ENCODE results near the gene FOXP2. TPM values are rescaled to one million over a fixed set of nuclear protein-coding genes. Genes with fewer than 3 reads are reported as not detected.

FOXP2 gene
- total RNA-seq, 6 experiments from 2014 or later = 0.02 to 0.41 (median 0.20) TPM

DNA sequence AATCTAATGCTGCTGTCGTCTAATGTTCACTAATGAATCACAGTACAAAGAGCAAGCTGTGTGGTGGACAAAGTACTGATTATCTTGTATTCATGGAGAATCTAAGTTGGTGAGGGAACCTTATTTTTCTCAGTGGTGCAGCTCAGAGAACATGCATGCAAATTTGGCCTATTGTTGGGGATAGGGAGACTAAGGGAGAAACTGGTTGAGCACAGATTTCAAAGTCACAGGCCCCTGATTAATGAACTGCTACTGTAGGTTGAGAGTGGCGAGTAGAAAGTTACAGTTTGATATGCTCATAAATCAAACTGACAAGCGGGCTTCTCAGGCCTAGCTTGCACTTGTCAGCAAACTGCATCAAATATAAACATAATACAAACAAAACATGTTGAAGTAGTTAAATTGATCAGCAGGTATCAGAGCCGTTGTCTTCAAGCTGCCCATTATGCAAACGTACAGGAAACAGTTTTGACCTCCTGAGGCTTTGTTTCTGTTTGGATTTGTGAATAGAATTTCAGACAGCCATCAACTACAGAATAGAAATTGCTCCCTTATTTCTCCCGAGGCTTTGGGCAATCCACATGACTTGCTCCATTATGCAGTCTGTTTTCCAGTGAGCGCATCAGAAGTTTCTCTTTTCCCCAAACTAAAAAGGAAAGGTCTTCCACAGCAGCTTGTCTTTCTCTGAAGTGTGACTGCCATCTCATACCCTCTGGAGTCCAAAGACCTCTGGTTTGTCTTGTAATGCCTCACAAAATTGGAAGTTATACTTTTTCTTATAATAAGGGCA lies 215.8 kb downstream of the FOXP2 start:
- H3K9me3 Mint-ChIP-seq = no peaks in the 10 kb centered on the region
- TF ChIP-seq, protein P1, sequence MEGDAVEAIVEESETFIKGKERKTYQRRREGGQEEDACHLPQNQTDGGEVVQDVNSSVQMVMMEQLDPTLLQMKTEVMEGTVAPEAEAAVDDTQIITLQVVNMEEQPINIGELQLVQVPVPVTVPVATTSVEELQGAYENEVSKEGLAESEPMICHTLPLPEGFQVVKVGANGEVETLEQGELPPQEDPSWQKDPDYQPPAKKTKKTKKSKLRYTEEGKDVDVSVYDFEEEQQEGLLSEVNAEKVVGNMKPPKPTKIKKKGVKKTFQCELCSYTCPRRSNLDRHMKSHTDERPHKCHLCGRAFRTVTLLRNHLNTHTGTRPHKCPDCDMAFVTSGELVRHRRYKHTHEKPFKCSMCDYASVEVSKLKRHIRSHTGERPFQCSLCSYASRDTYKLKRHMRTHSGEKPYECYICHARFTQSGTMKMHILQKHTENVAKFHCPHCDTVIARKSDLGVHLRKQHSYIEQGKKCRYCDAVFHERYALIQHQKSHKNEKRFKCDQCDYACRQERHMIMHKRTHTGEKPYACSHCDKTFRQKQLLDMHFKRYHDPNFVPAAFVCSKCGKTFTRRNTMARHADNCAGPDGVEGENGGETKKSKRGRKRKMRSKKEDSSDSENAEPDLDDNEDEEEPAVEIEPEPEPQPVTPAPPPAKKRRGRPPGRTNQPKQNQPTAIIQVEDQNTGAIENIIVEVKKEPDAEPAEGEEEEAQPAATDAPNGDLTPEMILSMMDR (IDR thresholded peaks at IDR 0.05) = no peak
- no peaks in the 10 kb centered on the region for H3K36me3 Mint-ChIP-seq (ENCODE audit: low read depth)
- no peaks in the 10 kb centered on the region for H3K4me1 Mint-ChIP-seq (ENCODE audit: low read depth)
- no peaks in the 10 kb centered on the region; the same call in 1 of the 2 replicates for H3K27me3 Mint-ChIP-seq (ENCODE audit: insufficient read depth)
- H3K27ac Mint-ChIP-seq = no peak overlapping the region
- no peak for DNase-seq
- H3K4me3 Mint-ChIP-seq = no peak overlapping the region

DNA sequence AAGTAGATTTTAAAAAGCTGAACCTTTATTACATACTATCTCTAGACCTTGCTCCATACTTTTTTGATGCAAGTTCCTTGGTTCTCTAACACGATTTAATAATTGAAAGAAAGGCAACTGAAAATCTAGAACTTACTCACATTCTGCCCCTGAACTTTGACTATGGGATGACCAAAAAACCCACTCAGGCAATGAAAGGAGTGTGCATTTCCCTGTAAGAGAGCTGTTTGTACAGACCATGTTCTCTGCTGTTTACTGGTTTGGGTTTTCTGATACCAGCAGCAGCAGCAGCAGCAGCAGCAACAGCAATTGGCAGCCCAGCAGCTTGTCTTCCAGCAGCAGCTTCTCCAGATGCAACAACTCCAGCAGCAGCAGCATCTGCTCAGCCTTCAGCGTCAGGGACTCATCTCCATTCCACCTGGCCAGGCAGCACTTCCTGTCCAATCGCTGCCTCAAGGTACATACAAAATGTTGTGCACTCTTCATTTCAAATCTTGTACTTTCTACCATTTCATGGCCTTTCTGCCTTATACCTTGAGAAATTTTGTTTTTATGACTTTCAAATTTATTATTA lies 216.7 kb downstream of the FOXP2 start:
- Mint-ChIP-seq H3K27me3 (ENCODE audit: insufficient read depth) (no peaks in the 10 kb centered on the region; the same call in 1 of the 2 replicates), H3K9me3 (no peaks in the 10 kb centered on the region), H3K4me1 (ENCODE audit: low read depth) (no peaks in the 10 kb centered on the region), H3K4me3 (no peak overlapping the region), H3K36me3 (ENCODE audit: low read depth) (no peaks in the 10 kb centered on the region), H3K27ac (no peak overlapping the region)
- no peak for DNase-seq
- TF ChIP-seq, protein P1 (IDR thresholded peaks at IDR 0.05) = no peak

DNA sequence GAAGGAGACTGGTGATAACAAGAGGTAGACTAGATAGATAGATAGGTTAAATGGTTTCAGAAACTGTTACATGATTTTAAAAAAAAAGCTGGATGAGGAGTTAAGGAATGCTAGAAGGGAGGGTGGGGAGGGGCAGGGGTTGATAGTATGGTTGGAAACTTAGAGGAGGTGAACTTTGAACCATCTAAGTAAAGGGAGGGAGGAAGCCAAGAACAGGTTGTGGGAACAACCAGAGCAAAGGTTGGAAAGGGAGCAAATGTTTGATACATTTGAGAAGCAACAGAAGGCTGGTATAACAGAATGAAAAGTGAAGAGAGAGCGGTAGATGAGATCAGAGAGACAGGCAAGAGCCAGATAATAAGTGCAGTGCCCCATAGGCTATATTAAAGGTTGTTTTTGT lies 224.8 kb downstream of the FOXP2 start:
- Mint-ChIP-seq H3K27me3 (ENCODE audit: insufficient read depth) (peaks cover 3% of the 10 kb centered on the region), H3K27ac (no peak overlapping the region), H3K4me3 (no peak overlapping the region), H3K4me1 (ENCODE audit: low read depth) (no peaks in the 10 kb centered on the region), H3K9me3 (no peaks in the 10 kb centered on the region), H3K36me3 (ENCODE audit: low read depth) (no peaks in the 10 kb centered on the region)
- TF ChIP-seq, protein P1 (IDR thresholded peaks at IDR 0.05) = no peak
- no peak for DNase-seq

DNA sequence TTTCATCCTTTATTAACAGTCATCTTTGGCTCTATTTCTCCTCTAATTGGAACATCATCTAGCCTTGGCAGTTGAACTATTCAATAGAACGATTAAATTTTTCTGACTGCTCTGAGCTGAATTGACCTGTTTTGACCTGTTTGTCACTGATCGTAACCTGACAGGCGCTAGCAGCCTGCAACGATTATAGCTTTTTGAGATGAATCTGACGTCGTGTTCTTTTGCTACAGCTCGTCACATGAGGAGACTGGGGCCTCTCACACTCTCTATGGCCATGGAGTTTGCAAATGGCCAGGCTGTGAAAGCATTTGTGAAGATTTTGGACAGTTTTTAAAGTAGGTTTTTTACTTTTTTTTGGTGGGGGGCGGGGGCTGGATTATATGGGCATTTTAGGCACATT lies 229.8 kb downstream of the FOXP2 start:
- TF ChIP-seq, protein P1 (IDR thresholded peaks at IDR 0.05) = no peak
- no peak overlapping the region for H3K27ac Mint-ChIP-seq
- H3K27me3 Mint-ChIP-seq (ENCODE audit: insufficient read depth) = peaks cover 3% of the 10 kb centered on the region
- H3K4me1 Mint-ChIP-seq (ENCODE audit: low read depth) = no peaks in the 10 kb centered on the region
- DNase-seq = no peak
- no peak overlapping the region for H3K4me3 Mint-ChIP-seq
- no peaks in the 10 kb centered on the region for H3K9me3 Mint-ChIP-seq
- no peaks in the 10 kb centered on the region for H3K36me3 Mint-ChIP-seq (ENCODE audit: low read depth)

DNA sequence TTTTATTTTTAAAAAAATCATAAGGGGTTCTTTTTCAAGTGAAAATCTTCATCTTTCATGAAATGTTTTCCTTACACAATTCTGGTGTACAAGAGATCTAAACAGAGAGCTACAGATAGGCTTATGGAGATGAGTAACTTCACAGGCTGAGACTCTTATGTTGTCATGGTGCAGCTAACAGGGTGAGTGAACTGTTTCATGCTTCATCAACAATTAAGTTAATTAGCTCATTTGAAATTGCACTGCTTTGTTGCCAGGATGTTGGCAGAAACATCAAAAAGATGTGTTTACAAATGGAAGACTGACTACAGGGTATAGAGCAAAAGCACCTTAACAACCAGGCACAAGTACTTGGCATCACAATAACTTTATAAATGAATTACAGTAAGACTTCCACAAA lies 230.8 kb downstream of the FOXP2 start:
- TF ChIP-seq, protein P1 (IDR thresholded peaks at IDR 0.05) = no peak
- H3K4me3 Mint-ChIP-seq = no peak overlapping the region
- no peak for DNase-seq
- H3K4me1 Mint-ChIP-seq (ENCODE audit: low read depth) = no peaks in the 10 kb centered on the region
- peaks cover 1% of the 10 kb centered on the region; the same call in 1 of the 2 replicates for H3K27me3 Mint-ChIP-seq (ENCODE audit: insufficient read depth)
- no peaks in the 10 kb centered on the region for H3K36me3 Mint-ChIP-seq (ENCODE audit: low read depth)
- no peaks in the 10 kb centered on the region for H3K9me3 Mint-ChIP-seq
- no peak overlapping the region for H3K27ac Mint-ChIP-seq
